ENCODE data around the gene TMEM14B.

DNA sequence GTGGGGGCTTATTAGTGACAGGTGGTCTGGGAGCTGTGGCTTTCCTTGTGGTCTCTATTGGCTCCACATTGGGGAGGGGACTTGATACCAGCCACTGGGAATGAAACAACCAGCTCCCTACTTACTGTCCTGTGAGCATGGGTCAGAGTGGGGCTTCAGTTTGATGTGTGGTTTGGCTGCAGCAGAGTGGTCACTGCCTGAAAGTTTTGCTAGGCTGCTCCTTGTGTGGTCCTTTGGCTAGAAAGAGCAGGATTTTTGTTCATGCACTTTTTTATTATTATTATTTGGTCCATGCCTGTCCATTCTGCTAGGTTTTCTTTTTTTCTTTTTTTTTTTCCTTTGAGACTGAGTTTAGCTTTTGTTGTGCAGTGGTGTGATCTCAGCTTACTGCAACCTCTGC is 7.5 kb upstream of the TMEM14B start:
- TF ChIP-seq, protein P1, sequence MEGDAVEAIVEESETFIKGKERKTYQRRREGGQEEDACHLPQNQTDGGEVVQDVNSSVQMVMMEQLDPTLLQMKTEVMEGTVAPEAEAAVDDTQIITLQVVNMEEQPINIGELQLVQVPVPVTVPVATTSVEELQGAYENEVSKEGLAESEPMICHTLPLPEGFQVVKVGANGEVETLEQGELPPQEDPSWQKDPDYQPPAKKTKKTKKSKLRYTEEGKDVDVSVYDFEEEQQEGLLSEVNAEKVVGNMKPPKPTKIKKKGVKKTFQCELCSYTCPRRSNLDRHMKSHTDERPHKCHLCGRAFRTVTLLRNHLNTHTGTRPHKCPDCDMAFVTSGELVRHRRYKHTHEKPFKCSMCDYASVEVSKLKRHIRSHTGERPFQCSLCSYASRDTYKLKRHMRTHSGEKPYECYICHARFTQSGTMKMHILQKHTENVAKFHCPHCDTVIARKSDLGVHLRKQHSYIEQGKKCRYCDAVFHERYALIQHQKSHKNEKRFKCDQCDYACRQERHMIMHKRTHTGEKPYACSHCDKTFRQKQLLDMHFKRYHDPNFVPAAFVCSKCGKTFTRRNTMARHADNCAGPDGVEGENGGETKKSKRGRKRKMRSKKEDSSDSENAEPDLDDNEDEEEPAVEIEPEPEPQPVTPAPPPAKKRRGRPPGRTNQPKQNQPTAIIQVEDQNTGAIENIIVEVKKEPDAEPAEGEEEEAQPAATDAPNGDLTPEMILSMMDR (IDR thresholded peaks at IDR 0.05), result no peak
- TF ChIP-seq POLR2A (IDR thresholded peaks at IDR 0.05), result no peak
